Dermis blood vessel endothelial cell (primary cell): ENCODE data around the gene ERCC3. TPM values are rescaled to one million over a fixed set of nuclear protein-coding genes. Genes with fewer than 3 reads are reported as not detected.
A peak's percentile ranks its signal among the peaks of the same experiment; 100 is the strongest.
"Not testable (repeated sequence)": the region's sequence is repeated elsewhere in the genome, so short reads cannot be mapped to it uniquely, and the experiment has no call there.

Experiments
- DNase-seq: peaks from one replicate; pipeline ENCODE4 v3.0.0; 2010
- total RNA-seq: library from RNA; depleted of rRNA; stranded (reverse); fragments of >200 nt; gene quantifications from 2 replicates; pipeline ENCODE4 v1.2.3, GENCODE V29; 2014

ERCC3 gene
- total RNA-seq, 1 donor from 2014 or later = 49.2 TPM

DNA sequence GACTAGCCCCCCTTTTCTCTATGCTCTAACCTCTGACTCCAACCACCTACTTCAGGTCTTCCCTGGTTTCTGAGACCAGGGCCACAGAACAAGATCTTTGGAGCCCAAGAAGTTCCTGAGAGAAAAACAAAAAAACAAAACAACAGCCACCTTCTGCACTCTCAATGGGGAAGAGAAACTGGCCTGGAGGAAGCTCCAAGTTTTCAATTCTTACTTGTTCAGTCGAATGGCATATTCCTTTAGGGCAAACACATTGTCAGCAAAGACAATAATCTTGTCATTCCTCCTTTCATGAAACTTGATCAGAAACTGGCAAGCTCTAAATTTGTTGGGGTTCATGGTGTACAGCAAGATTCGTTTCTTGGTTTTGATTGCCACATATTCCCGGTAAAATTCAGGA, 15.0 kb downstream of the ERCC3 start:
- no peak for DNase-seq

GRCh38 chr2:127277028-127277427, 16.9 kb downstream of the ERCC3 start:
- no peak for DNase-seq

DNA sequence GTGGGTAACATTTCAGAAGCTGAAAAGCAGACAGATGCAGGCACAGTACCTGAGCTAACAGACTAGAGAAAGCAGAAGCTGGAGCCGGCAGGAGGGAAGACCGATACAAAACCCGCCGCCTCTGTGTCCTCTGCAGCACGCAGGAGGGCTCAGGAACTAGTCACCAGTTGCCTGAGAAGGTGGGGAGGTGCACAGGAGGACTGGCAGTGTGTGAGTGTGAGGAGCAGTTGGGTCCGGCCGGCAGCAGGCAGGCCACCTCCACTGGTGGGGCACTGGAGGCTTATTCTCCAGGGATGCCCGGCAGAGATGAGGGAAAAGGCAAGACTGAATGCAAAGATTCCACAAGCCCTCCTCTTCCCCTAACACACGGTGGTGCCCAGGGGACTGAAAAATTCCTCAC, 18.2 kb downstream of the ERCC3 start:
- DNase-seq = no peak

DNA sequence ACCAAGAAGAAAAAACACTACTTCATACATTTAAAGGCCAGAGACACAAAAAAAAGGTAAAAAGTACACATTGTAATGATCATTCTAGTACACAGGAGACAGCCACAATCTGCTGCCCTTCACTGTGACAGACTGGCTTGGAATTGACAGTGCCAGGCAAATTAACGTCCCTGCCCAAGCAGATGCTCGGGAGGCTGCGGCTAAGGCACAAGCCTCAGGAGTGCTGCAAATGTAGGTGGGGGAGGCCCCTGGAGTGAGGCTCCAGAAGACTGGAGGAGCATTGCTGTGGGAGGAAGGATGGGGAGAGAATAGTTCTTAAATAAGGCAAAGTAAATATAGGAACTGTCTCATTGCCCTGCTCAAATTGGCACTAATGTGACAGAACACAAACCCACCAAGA, 18.6 kb downstream of the ERCC3 start:
- DNase-seq = no peak

DNA sequence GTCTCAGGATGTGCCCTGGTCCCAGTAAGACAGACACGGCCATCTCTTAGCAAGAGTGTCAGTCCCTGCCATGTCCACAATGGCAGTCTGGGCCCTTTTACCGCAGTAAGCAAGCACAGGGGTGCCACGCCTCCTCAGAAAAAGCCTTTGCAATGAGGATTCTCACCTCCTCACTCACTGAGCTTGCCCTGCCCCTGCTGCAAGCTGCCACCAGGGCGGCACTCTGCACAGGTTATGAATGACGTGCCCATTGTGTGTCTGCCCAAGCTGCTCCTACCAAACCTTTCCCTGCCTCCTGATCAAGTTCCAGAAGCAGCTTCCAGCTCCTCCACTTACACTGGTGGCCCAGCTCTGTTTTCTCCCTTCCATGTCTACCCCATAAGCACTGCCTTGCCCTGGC, 23.3 kb downstream of the ERCC3 start:
- no peak for DNase-seq

DNA sequence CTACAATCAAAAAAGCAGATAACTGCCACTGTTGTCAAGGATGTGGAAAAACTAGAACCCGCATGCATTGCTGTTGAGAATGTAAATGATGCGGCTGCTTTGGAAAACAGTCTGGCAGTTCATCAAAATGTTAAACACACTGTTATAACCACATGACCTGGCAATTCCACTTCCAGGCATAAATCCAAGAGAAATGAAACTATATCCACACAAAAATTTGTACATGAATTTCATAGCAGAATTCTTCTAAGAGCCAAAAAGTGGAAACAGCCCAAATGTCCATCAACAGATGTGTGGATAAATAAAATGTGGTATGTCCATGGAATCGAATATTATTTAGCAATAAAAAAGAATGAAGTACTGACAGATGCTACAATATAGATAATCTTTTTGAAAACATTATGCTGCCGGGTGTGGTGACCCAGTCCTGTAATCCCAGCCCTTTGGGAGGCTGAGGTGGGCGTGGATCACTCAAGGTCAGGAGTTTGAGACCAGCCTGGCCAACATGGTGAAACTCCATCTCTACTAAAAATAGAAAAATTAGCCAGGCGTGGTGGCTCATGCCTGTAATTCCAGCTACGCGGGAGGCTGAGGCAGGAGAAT, 32.0 kb downstream of the ERCC3 start:
- no peak for DNase-seq

DNA sequence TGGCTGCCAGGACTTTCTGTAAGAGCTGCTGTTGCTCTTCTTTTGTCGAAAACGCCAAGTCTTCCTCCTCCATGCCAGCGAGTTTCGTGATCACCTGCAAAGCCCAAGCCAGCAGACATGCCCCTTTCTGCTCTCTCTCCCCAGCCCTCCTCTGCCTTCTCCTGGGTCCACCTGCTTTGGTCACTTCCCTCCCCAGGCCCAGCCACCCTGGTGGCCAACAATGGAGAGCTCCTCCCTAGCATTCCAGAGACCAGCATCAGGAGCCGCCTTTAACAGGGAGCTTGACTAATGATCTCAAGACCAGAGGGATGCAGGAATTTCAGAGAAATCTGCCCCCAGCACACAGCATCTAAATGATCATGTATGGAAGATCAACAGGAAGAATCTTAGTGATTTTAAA, 34.6 kb downstream of the ERCC3 start:
- DNase-seq = no peak

GRCh38 chr2:127256866-127257265, 37.1 kb downstream of the ERCC3 start:
- no peak for DNase-seq

GRCh38 chr2:127256381-127256780, 37.6 kb downstream of the ERCC3 start:
- no peak for DNase-seq

GRCh38 chr2:127255721-127256120, 38.2 kb downstream of the ERCC3 start:
- no peak for DNase-seq

- no peak for DNase-seq
Measured at GRCh38 chr2:127255146-127255545, 38.8 kb downstream of the ERCC3 start.

- DNase-seq = no peak
Measured at GRCh38 chr2:127254386-127254981, 39.5 kb downstream of the ERCC3 start.

GRCh38 chr2:127241184-127241583, 52.8 kb downstream of the ERCC3 start:
- not testable (repeated sequence) for DNase-seq

GRCh38 chr2:127239395-127239794, 54.5 kb downstream of the ERCC3 start:
- no peak for DNase-seq

DNA sequence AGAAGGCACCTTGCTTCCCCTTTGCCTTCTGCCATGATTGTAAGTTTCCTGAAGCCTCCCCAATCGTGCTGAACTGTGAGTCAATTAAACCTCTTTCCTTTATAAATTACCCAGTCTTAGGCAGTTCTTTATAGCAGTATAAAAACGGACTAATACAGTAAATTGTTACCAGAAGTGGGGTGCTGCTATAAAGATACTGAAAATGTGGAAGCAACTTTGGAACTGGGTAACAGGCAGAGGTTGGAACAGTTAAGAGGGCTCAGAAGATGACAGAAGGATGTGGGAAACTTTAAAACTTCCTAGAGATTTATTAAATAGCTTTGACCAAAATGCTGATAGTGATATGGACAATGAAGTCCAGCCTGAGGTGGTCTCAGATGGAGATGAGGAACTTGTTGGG, 56.2 kb downstream of the ERCC3 start:
- not testable (repeated sequence) for DNase-seq

- DNase-seq = no peak
Measured at GRCh38 chr2:127235082-127235702, 58.8 kb downstream of the ERCC3 start.

DNA sequence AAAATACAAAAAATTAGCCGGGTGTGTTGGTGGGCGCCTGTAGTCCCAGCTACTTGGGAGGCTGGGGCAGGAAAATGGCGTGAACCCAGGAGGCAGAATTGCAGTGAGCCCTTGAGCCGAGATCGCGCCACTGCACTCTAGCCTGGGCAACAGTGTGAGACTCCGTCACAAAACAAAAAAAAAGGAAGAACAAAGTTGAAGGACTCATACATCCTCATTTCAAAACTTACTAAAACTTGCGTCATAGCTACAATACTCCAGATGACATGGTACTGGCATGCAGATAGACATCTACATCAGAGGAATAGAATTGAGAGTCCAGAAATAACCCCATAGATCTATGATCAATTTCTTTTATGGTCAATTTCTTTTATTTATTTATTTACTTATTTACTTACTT, 60.2 kb downstream of the ERCC3 start:
- no peak for DNase-seq

GRCh38 chr2:127231130-127231865, 62.6 kb downstream of the ERCC3 start:
- DNase-seq = no peak

DNA sequence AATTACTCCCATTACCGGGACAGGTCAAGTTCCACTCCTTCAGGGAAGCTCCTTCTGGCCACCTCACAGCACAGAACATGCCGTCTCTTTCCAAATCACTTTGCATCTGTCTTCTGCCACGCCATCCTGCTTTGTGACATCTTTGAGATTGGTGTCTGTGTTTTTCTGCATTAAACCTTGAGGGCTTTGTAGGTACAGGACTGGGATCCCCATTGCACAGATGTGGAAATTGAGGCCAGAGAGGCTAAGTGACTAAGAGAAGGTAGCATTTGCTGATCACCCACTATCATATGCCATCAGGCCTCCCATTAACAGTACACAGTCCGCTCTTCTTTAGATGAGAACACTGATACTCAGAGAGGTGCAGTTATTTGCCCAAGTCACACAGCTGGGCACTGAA, 64.4 kb downstream of the ERCC3 start:
- no peak for DNase-seq

- no peak for DNase-seq
Measured at GRCh38 chr2:127228102-127228501, 65.8 kb downstream of the ERCC3 start.

DNA sequence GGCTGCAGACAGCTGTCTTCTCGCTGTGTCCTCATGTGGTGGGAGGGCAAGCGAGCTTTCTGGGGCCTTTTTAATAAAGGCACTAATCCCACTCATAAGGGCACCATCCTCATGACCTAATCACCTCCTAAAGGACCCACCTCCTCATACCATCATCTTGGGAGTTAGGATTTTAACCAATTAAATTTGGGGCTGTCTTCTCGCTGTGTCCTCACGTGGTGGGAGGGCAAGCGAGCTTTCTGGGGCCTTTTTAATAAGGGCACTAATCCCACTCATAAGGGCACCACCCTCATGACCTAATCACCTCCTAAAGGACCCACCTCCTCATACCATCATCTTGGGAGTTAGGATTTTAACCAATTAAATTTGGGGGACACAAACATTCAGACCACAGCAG, 66.7 kb downstream of the ERCC3 start:
- not testable (repeated sequence) for DNase-seq

GRCh38 chr2:127226520-127227263, 67.3 kb downstream of the ERCC3 start:
- DNase-seq = peak; percentile 71

GRCh38 chr2:127226132-127226519, 67.8 kb downstream of the ERCC3 start:
- DNase-seq = no peak
